MM.1S (cell line): ENCODE measurements around the gene HYAL3.

Source experiments
- EZH2 ChIP-seq: fragments of 300-600 bp; sonication (generic); optimal IDR thresholded peaks from 2 replicates; pipeline ENCODE3; 2017; ENCODE audit warnings: low read depth, mild to moderate bottlenecking, antibody characterized with exemption, low read length, mixed read lengths
- EZH2phosphoT487 ChIP-seq: fragments of 300-600 bp; sonication (generic); IDR thresholded peaks from 2 replicates; pipeline ENCODE4 v1.6.1; 2018; ENCODE audit warnings: antibody characterized with exemption, low read length
- TF ChIP-seq, protein P1 (sequence below): fragments of 300-600 bp; sonication (generic); IDR thresholded peaks from 2 replicates; pipeline ENCODE4 v1.5.1; 2016; ENCODE audit warnings: antibody characterized with exemption, low read length, mixed read lengths

DNA sequence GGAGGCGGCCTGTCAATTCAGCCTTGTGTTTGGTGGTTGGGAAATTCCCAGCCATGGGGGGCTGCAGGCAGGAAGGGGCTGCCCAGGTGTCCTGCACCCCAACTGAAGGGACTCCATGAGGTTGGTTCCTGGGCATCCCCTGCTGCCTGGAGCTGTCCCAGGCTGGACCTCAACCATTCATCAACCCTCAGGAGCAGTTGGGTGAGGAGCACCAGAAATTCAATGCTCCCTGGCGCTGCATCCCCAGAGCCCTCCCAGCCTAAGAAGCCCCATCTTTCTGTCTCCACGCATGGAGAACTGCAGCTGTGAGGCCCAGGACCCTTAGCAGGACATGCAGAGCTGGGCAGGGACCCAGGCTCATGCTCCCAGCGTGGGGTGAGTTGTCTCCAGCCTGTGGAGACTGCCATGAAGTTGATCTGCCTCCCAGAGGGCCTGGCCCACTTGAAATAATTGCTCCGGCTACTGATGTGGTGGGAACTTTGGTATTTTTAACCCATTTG is 38.2 kb downstream of the HYAL3 start:
- TF ChIP-seq, protein P1, sequence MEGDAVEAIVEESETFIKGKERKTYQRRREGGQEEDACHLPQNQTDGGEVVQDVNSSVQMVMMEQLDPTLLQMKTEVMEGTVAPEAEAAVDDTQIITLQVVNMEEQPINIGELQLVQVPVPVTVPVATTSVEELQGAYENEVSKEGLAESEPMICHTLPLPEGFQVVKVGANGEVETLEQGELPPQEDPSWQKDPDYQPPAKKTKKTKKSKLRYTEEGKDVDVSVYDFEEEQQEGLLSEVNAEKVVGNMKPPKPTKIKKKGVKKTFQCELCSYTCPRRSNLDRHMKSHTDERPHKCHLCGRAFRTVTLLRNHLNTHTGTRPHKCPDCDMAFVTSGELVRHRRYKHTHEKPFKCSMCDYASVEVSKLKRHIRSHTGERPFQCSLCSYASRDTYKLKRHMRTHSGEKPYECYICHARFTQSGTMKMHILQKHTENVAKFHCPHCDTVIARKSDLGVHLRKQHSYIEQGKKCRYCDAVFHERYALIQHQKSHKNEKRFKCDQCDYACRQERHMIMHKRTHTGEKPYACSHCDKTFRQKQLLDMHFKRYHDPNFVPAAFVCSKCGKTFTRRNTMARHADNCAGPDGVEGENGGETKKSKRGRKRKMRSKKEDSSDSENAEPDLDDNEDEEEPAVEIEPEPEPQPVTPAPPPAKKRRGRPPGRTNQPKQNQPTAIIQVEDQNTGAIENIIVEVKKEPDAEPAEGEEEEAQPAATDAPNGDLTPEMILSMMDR, result no peak
- TF ChIP-seq EZH2phosphoT487 (no peak), EZH2 (no peak)
